HepG2 (cell line): ENCODE measurements around the gene SNRNP35. TPM values are rescaled to one million over a fixed set of nuclear protein-coding genes. Genes with fewer than 3 reads are reported as not detected.
A peak's percentile ranks its signal among the peaks of the same experiment; 100 is the strongest.

Experiments used
- ATAC-seq: fragments of 200-7000 bp; cut with Tn5 transposase; 3 replicates; pipeline ENCODE4 v1.9.1; 2020; ENCODE audit warnings: mild to moderate bottlenecking, moderate library complexity
- BruUV-seq: library from RNA; stranded (reverse); fragments of 400-500 nt; replicated peaks from 2 replicates; lab custom pipeline; 2021; lab: Mats Ljungman, UMichigan
- CTCF ChIA-PET: fragments of 300-600 bp; formaldehyde crosslinking; extraction: SDS; loops from one replicate; lab custom pipeline; 2021; ENCODE audit warnings: low total read pairs, inconsistent platforms, low intra/inter-chr PET ratio; lab: Yijun Ruan, JAX
- POLR2A ChIA-PET: fragments of 350-600 bp; sonication (Branson Sonifier 250); formaldehyde crosslinking; loops from one replicate; lab custom pipeline; 2020; ENCODE audit warnings: antibody characterized with exemption, inconsistent platforms; lab: Yijun Ruan, JAX
- DNase-seq: peaks from one replicate; pipeline ENCODE4 v3.0.0-alpha.2; 2015; ENCODE audit warnings: low spot score
- FAIRE-seq: peaks from 3 replicates; lab custom pipeline; 2011; peaks lifted over from hg19 to GRCh38; lab: Jason Lieb, UNC
- H2AFZ ChIP-seq: one replicate; pipeline ENCODE4 v1.6.1; 2011; ENCODE audit warnings: low read length, inconsistent platforms
- H3K27ac ChIP-seq: fragments of 300-600 bp; 3 replicates; pipeline ENCODE4 v1.8.0; 2011; ENCODE audit warnings: mixed run types, mild to moderate bottlenecking, mixed read lengths, low read length, inconsistent platforms; ENCODE audit not compliant: insufficient read depth; ENCODE audit errors: extremely low read length
- H3K27me3 ChIP-seq, 2 experiments: fragments of 200-600 bp in 1 of 2; 2 replicates in 1 of 2; 3 replicates in 1 of 2; pipeline versions ENCODE4 v1.6.0 to v1.8.0; 2011; ENCODE audit warnings: low read length in 2 of 2, mild to moderate bottlenecking in 2 of 2, moderate library complexity in 2 of 2, inconsistent platforms in 1 of 2; ENCODE audit not compliant: insufficient read depth in 2 of 2, control insufficient read depth in 1 of 2
- H3K36me3 ChIP-seq, 2 experiments: fragments of 200-600 bp in 1 of 2; replicated peaks in 1 of 2; 2 replicates in 1 of 2; 3 replicates in 1 of 2; pipeline versions ENCODE4 v1.5.1 to v1.8.0; 2011; ENCODE audit warnings: low read length in 2 of 2, inconsistent platforms in 1 of 2; ENCODE audit not compliant: insufficient read depth in 2 of 2, control insufficient read depth in 1 of 2
- H3K4me1 ChIP-seq: 2 replicates; pipeline ENCODE4 v1.5.1; 2012; ENCODE audit warnings: low read length, inconsistent platforms; ENCODE audit not compliant: insufficient read depth
- H3K4me2 ChIP-seq: 2 replicates; pipeline ENCODE4 v1.6.0; 2011; ENCODE audit warnings: low read depth, low read length, inconsistent platforms
- H3K4me3 ChIP-seq, 3 experiments: fragments of 200-600 bp in 1 of 3; sonication (generic), shearing (Covaris generic) in 1 of 3; replicated peaks in 1 of 3; 2 replicates each; pipeline ENCODE4 v1.5.1; 2011 to 2016; ENCODE audit warnings: low read length in 3 of 3, inconsistent platforms in 2 of 3, low read depth in 2 of 3, mild to moderate bottlenecking in 2 of 3, control low read depth in 1 of 3, mixed read lengths in 1 of 3; ENCODE audit not compliant: insufficient read depth in 1 of 3
- H3K79me2 ChIP-seq: one replicate; pipeline ENCODE4 v1.6.1; 2011; ENCODE audit warnings: low read length, inconsistent platforms; ENCODE audit not compliant: insufficient read depth
- H3K9ac ChIP-seq: 2 replicates; pipeline ENCODE4 v1.6.0; 2011; ENCODE audit warnings: mild to moderate bottlenecking, low read depth, low read length, inconsistent platforms; ENCODE audit not compliant: insufficient read depth
- H3K9me3 ChIP-seq: 2 replicates; pipeline ENCODE4 v1.5.1; 2012; ENCODE audit warnings: mild to moderate bottlenecking, low read length
- H4K20me1 ChIP-seq: 2 replicates; pipeline ENCODE4 v1.6.0; 2011; ENCODE audit warnings: inconsistent platforms, mild to moderate bottlenecking, low read length, moderate library complexity; ENCODE audit not compliant: insufficient read depth
- MED13 ChIP-seq: sonication (generic); formaldehyde crosslinking; IDR thresholded peaks from 2 replicates; pipeline ENCODE4 v1.5.0; 2020; ENCODE audit warnings: missing genetic modification reagents
- MEIS2 ChIP-seq: sonication (generic); formaldehyde crosslinking; IDR thresholded peaks from 2 replicates; pipeline ENCODE4 v1.9.0; 2021; ENCODE audit warnings: mild to moderate bottlenecking, missing genetic modification reagents
- PHF21A ChIP-seq: sonication (generic); formaldehyde crosslinking; IDR thresholded peaks from 2 replicates; pipeline ENCODE4 v1.5.0; 2020; ENCODE audit warnings: mild to moderate bottlenecking, missing genetic modification reagents
- SNAI1 ChIP-seq: sonication (generic); formaldehyde crosslinking; IDR thresholded peaks from 2 replicates; pipeline ENCODE4 v1.5.0; 2020; ENCODE audit warnings: mild to moderate bottlenecking, missing genetic modification reagents, borderline replicate concordance
- THYN1 ChIP-seq: sonication (generic); formaldehyde crosslinking; IDR thresholded peaks from 2 replicates; pipeline ENCODE4 v1.8.1; 2023; ENCODE audit warnings: low read depth, mild to moderate bottlenecking, moderate library complexity, missing genetic modification reagents, borderline replicate concordance
- ZNF121 ChIP-seq: sonication (generic); formaldehyde crosslinking; IDR thresholded peaks from 2 replicates; pipeline ENCODE4 v1.5.0; 2020; ENCODE audit warnings: mild to moderate bottlenecking, missing genetic modification reagents
- ZNF337 ChIP-seq: sonication (generic); formaldehyde crosslinking; IDR thresholded peaks from 2 replicates; pipeline ENCODE4 v1.5.1; 2020; ENCODE audit warnings: missing genetic modification reagents, low read depth, mild to moderate bottlenecking, borderline replicate concordance
- WGBS: methylation state at CpG from one replicate; pipeline ENCODE4 v1.1.6; 2017; ENCODE audit warnings: low lambda C conversion rate; 5-methylcytosine and 5-hydroxymethylcytosine counted together
- in situ Hi-C: cut with HindIII; loops from 2 replicates; pipeline ENCODE4 v1.10.0; 2017; ENCODE audit warnings: low pct_unique_long_range_greater_than_20kb; ENCODE audit not compliant: extremely low pct_ligation_motif_present
- intact Hi-C: fragments of 100-400 bp; cut with micrococcal nuclease; formaldehyde crosslinking; loops from one replicate; pipeline ENCODE4 v1.10.0; 2022; ENCODE audit not compliant: unreplicated experiment
- polyA plus RNA-seq, 8 experiments: library from polyadenylated mRNA; depleted of rRNA in 3 of 8; stranded (reverse) in 7 of 8; unstranded in 1 of 8; fragments of >200 nt; fragmentation: Illumina TruSeq in 4 of 8; extraction: Trizol in 4 of 8; gene quantifications; 2 replicates each; pipeline versions ENCODE4 v1.2.1 to v1.2.3, GENCODE V29; 2011 to 2016; ENCODE audit warnings: low read depth in 4 of 8, missing spikeins in 1 of 8, mixed read lengths in 1 of 8; ENCODE audit not compliant: insufficient read depth in 1 of 8
- total RNA-seq, 5 experiments: library from RNA; depleted of rRNA; stranded (reverse); fragments of >200 nt; fragmentation: Illumina TruSeq; extraction: Trizol; gene quantifications; 2 replicates each; pipeline ENCODE4 v1.2.3, GENCODE V29; 2016; ENCODE audit warnings: low read depth in 1 of 5
- TF ChIP-seq, protein P1 (sequence below): sonication (generic); formaldehyde crosslinking; IDR thresholded peaks from 2 replicates; pipeline ENCODE4 v1.4.0; 2020; ENCODE audit warnings: mild to moderate bottlenecking, missing genetic modification reagents

Gene SNRNP35
- total and polyA plus RNA-seq, 2 of the 13 experiments (the other 11 are each of a cell fraction or from before 2014, with no cell fraction given): 11.3 to 22.6 TPM

DNA sequence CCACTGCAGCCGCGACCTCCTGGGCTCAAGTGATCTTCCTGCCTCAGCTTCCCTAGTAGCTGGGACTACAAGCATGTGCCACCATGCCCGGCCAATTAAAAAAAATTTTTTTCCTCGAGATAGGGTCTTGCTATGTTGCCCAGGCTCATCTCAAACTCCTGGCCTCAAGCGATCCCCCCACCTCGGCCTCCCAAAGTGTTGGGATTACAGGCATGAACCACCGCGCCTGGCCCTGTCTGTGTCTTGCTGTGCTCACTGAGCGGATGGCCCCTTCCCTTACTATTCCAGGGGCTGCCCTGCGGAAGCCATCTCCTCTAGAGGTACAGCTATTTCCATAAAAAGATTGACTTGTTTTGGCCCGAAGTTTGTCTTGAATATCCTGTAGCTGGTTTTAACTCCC is 20.1 kb downstream of the SNRNP35 start:
- Histone ChIP-seq H3K36me3 (peaks cover 17 to 22% of the 10 kb centered on the region in 2 experiments; a peak in 4 of 5 replicates), H2AFZ (no peak overlapping the region), H3K4me1 (peaks cover 21% of the 10 kb centered on the region), H3K79me2 (no peaks in the 10 kb centered on the region), H3K4me2 (no peak overlapping the region), H3K4me3 (no peak overlapping the region), H3K9ac (no peak overlapping the region), H3K9me3 (no peaks in the 10 kb centered on the region), H3K27ac (no peak overlapping the region), H4K20me1 (no peaks in the 10 kb centered on the region), H3K27me3 (no peaks in the 10 kb centered on the region)
- FAIRE-seq (no peak), ATAC-seq (no peak), DNase-seq (no peak)
- CTCF ChIA-PET: no interaction called here
- in situ Hi-C loops (no loop called here), intact Hi-C loops (no loop called here)
- TF ChIP-seq THYN1 (CRISPR knock-in tag): no peak
- TF ChIP-seq PHF21A: no peak
- TF ChIP-seq SNAI1 (CRISPR knock-in tag): no peak
- TF ChIP-seq ZNF337 (CRISPR knock-in tag): no peak
- TF ChIP-seq ZNF121 (CRISPR knock-in tag): 0 out of 2 replicates have a peak, but pooled peaks have one; percentile 30
- TF ChIP-seq MED13 (CRISPR knock-in tag): no peak
- TF ChIP-seq, protein P1, sequence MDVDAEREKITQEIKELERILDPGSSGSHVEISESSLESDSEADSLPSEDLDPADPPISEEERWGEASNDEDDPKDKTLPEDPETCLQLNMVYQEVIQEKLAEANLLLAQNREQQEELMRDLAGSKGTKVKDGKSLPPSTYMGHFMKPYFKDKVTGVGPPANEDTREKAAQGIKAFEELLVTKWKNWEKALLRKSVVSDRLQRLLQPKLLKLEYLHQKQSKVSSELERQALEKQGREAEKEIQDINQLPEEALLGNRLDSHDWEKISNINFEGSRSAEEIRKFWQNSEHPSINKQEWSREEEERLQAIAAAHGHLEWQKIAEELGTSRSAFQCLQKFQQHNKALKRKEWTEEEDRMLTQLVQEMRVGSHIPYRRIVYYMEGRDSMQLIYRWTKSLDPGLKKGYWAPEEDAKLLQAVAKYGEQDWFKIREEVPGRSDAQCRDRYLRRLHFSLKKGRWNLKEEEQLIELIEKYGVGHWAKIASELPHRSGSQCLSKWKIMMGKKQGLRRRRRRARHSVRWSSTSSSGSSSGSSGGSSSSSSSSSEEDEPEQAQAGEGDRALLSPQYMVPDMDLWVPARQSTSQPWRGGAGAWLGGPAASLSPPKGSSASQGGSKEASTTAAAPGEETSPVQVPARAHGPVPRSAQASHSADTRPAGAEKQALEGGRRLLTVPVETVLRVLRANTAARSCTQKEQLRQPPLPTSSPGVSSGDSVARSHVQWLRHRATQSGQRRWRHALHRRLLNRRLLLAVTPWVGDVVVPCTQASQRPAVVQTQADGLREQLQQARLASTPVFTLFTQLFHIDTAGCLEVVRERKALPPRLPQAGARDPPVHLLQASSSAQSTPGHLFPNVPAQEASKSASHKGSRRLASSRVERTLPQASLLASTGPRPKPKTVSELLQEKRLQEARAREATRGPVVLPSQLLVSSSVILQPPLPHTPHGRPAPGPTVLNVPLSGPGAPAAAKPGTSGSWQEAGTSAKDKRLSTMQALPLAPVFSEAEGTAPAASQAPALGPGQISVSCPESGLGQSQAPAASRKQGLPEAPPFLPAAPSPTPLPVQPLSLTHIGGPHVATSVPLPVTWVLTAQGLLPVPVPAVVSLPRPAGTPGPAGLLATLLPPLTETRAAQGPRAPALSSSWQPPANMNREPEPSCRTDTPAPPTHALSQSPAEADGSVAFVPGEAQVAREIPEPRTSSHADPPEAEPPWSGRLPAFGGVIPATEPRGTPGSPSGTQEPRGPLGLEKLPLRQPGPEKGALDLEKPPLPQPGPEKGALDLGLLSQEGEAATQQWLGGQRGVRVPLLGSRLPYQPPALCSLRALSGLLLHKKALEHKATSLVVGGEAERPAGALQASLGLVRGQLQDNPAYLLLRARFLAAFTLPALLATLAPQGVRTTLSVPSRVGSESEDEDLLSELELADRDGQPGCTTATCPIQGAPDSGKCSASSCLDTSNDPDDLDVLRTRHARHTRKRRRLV (CRISPR knock-in tag): no peak
- TF ChIP-seq MEIS2 (CRISPR knock-in tag): no peak
- POLR2A ChIA-PET: no interaction called here
- WGBS: 92% methylated on average over 11 of the region's 11 CpGs
- BruUV-seq: no TSS peak
